B cell (primary cell): ENCODE measurements around the gene FUT3. TPM values are rescaled to one million over a fixed set of nuclear protein-coding genes. Genes with fewer than 3 reads are reported as not detected.
A peak's percentile ranks its signal among the peaks of the same experiment; 100 is the strongest.

ENCODE experiments used
- ATAC-seq: fragments of 200-7000 bp; cut with Tn5 transposase; one replicate; pipeline ENCODE4 v1.10.0; 2021; ENCODE audit warnings: low read depth, mild to moderate bottlenecking, moderate number of reproducible peaks, moderate library complexity
- CTCF ChIA-PET: fragments of 350-600 bp; sonication (Branson Sonifier 250); formaldehyde crosslinking; loops from one replicate; lab custom pipeline; 2021; ENCODE audit warnings: antibody characterized with exemption, inconsistent platforms; lab: Charles Lee
- POLR2A ChIA-PET: fragments of 350-600 bp; sonication (Branson Sonifier 250); formaldehyde crosslinking; loops from one replicate; lab custom pipeline; 2021; ENCODE audit warnings: antibody characterized with exemption; lab: Charles Lee
- DNase-seq: peaks from one replicate; pipeline ENCODE4 v3.0.0; 2013
- H2AFZ ChIP-seq: 2 replicates; pipeline ENCODE4 v1.6.1; 2012; ENCODE audit warnings: mild to moderate bottlenecking, low read depth, low read length; ENCODE audit not compliant: insufficient read depth, poor library complexity, severe bottlenecking
- H3K27ac ChIP-seq, 2 donors: 1 replicate in 1 of 2; 2 replicates in 1 of 2; pipeline ENCODE4 v1.5.1; 2012 to 2013; ENCODE audit warnings: low read length in 2 of 2, mild to moderate bottlenecking in 2 of 2, moderate library complexity in 1 of 2
- H3K27me3 ChIP-seq, 4 experiments: fragments of 200-600 bp in 1 of 4; sonication (generic) in 1 of 4; replicated peaks in 1 of 4; 1 replicate in 2 of 4; 2 replicates in 2 of 4; pipeline versions ENCODE4 v1.6.1 to v1.7.0; 2013 to 2016; ENCODE audit warnings: low read length in 3 of 4, mild to moderate bottlenecking in 2 of 4, mixed read lengths in 1 of 4, moderate library complexity in 1 of 4; ENCODE audit not compliant: insufficient read depth in 4 of 4, control insufficient read depth in 3 of 4; ENCODE audit errors: control extremely low read depth in 1 of 4
- H3K36me3 ChIP-seq, 2 experiments: replicated peaks in 1 of 2; 1 replicate in 1 of 2; 2 replicates in 1 of 2; pipeline versions ENCODE4 v1.6.1 to v1.7.1; 2013; ENCODE audit warnings: low read length in 1 of 2; ENCODE audit not compliant: insufficient read depth in 2 of 2, control insufficient read depth in 1 of 2; ENCODE audit errors: control extremely low read depth in 1 of 2, extremely low read depth in 1 of 2
- H3K4me1 ChIP-seq, 2 donors: fragments of 200-600 bp in 1 of 2; sonication (generic) in 1 of 2; 1 replicate in 1 of 2; 2 replicates in 1 of 2; pipeline versions ENCODE4 v1.5.1 to v1.6.1; 2013 to 2017; ENCODE audit warnings: low read length in 2 of 2; ENCODE audit not compliant: control insufficient read depth in 2 of 2, insufficient read depth in 2 of 2
- H3K4me2 ChIP-seq: replicated peaks from 2 replicates; pipeline ENCODE3; 2012; ENCODE audit warnings: mild to moderate bottlenecking, low read depth, low read length; ENCODE audit not compliant: poor library complexity, severe bottlenecking
- H3K4me3 ChIP-seq, 5 experiments: fragments of 200-600 bp in 1 of 5; sonication (generic) in 1 of 5; 1 replicate in 3 of 5; 2 replicates in 2 of 5; pipeline versions ENCODE4 v1.5.1 to v1.7.0; 2011 to 2016; ENCODE audit warnings: low read length in 4 of 5, mild to moderate bottlenecking in 4 of 5, low read depth in 2 of 5, control low read depth in 1 of 5, moderate library complexity in 1 of 5; ENCODE audit not compliant: insufficient read depth in 1 of 5; ENCODE audit errors: control extremely low read depth in 1 of 5, extremely low read depth in 1 of 5
- H3K79me2 ChIP-seq: fragments of 200-600 bp; sonication (generic); one replicate; pipeline ENCODE4 v1.6.0; 2016; ENCODE audit warnings: low read length; ENCODE audit not compliant: control insufficient read depth, insufficient read depth
- H3K9ac ChIP-seq: fragments of 200-600 bp; sonication (generic); 2 replicates; pipeline ENCODE4 v1.6.1; 2017; ENCODE audit warnings: mild to moderate bottlenecking, low read length, moderate library complexity
- H3K9me3 ChIP-seq, 3 donors: one replicate each; pipeline versions ENCODE4 v1.6.1 to v1.7.1; 2013; ENCODE audit warnings: low read length in 2 of 3; ENCODE audit not compliant: control insufficient read depth in 2 of 3, insufficient read depth in 1 of 3; ENCODE audit errors: control extremely low read depth in 1 of 3
- H4K20me1 ChIP-seq: 2 replicates; pipeline ENCODE4 v1.6.0; 2012; ENCODE audit warnings: mild to moderate bottlenecking, low read length; ENCODE audit not compliant: insufficient read depth, control insufficient read depth, poor library complexity, severe bottlenecking
- H3K27ac Mint-ChIP-seq: one replicate; pipeline ENCODE4 v1.8.0; 2021; ENCODE audit warnings: mixed read lengths
- H3K27me3 Mint-ChIP-seq: one replicate; pipeline ENCODE4 v1.8.0; 2021; ENCODE audit warnings: mixed read lengths
- H3K4me1 Mint-ChIP-seq: one replicate; pipeline ENCODE4 v1.8.0; 2021; ENCODE audit warnings: mixed read lengths
- H3K4me3 Mint-ChIP-seq: one replicate; pipeline ENCODE4 v1.8.0; 2021; ENCODE audit warnings: mixed read lengths
- H3K9me3 Mint-ChIP-seq: one replicate; pipeline ENCODE4 v1.8.0; 2022; ENCODE audit warnings: mixed read lengths; ENCODE audit not compliant: insufficient read depth
- CTCF ChIP-seq: fragments of 200-600 bp; IDR thresholded peaks from one replicate; pipeline ENCODE4 v1.8.0; 2022; ENCODE audit warnings: antibody characterized with exemption, mild to moderate bottlenecking
- EZH2 ChIP-seq: IDR thresholded peaks from 2 replicates; pipeline ENCODE4 v1.6.1; 2012; ENCODE audit warnings: borderline replicate concordance, low read depth, mild to moderate bottlenecking, moderate library complexity, low read length; ENCODE audit not compliant: insufficient read depth, poor library complexity, severe bottlenecking
- WGBS: methylation state at CpG from one replicate; pipeline ENCODE4 v1.1.5; 2013; ENCODE audit warnings: missing lambda C conversion rate; ENCODE audit not compliant: insufficient coverage; 5-methylcytosine and 5-hydroxymethylcytosine counted together
- intact Hi-C: fragments of 100-400 bp; cut with micrococcal nuclease; formaldehyde crosslinking; loops from one replicate; pipeline ENCODE4 v1.10.0; 2022
- polyA plus RNA-seq: library from polyadenylated mRNA; depleted of rRNA; stranded (reverse); fragments of >200 nt; gene quantifications from 2 replicates; pipeline ENCODE4 v1.2.3, GENCODE V29; 2012
- total RNA-seq, 2 donors: library from RNA; stranded (reverse); fragments of 120-200 nt in 1 of 2; gene quantifications; 1 replicate in 1 of 2; 2 replicates in 1 of 2; pipeline versions ENCODE4 v1.2.3 to v1.2.4, GENCODE V29; 2013 to 2022

The FUT3 gene
- total and polyA plus RNA-seq, 2 donors (not counting 1 experiment from before 2014, with no cell fraction given) = not detected

GRCh38 chr19:5827342-5827890, 23.8 kb downstream of the FUT3 start:
- Histone ChIP-seq H3K27me3 (peaks cover 0 to 28% (median 7%) of the 10 kb centered on the region in 4 experiments), H3K4me1 (peaks cover 16 to 30% of the 10 kb centered on the region in 2 donors), H4K20me1 (no peaks in the 10 kb centered on the region), H3K4me2 (peak overlapping the region; percentile 68), H3K36me3 (no peaks in the 10 kb centered on the region), H3K9ac (no peak overlapping the region), H3K79me2 (no peaks in the 10 kb centered on the region), H3K9me3 (peaks cover 0 to 64% (median 0%) of the 10 kb centered on the region in 3 donors), H3K4me3 (peak overlapping the region in 3 of 5 experiments; percentile 29 to 75 (median 36)), H2AFZ (peak overlapping the region; percentile 74), H3K27ac (no peak overlapping the region)
- 21% methylated on average over 32 of the region's 37 CpGs for WGBS
- DNase-seq (peak; percentile 29), ATAC-seq (no peak)
- ChIA-PET CTCF (interaction anchor here (1.8 kb wide), 1 partner anchor 23 kb away, joined by 6 read pairs; no protein-coding TSS in a partner anchor), POLR2A (interaction anchor here (0.6 to 0.9 kb wide), 2 partner anchors 76 to 284 kb away, joined by 3 to 9 read pairs; partner anchors contain the start of gene NDUFA11)
- Mint-ChIP-seq H3K27ac (peak overlapping the region; percentile 88), H3K4me1 (peaks cover 19% of the 10 kb centered on the region), H3K4me3 (peak overlapping the region; percentile 89), H3K27me3 (peaks cover 4% of the 10 kb centered on the region), H3K9me3 (no peaks in the 10 kb centered on the region)
- TF ChIP-seq CTCF (no peak), EZH2 (no peak)
- intact Hi-C loops = no loop called here
